Cardiac fibroblast (primary cell): ENCODE data around the gene PRSS21.
A peak's percentile ranks its signal among the peaks of the same experiment; 100 is the strongest.

Source experiments
- DNase-seq, 2 donors: peaks; one replicate each; pipeline versions ENCODE4 v3.0.0 to v3.0.0-alpha.2; 2010; ENCODE audit warnings: low read depth in 2 of 2
- H3K4me3 ChIP-seq, 2 donors: replicated peaks in 1 of 2; 1 replicate in 1 of 2; 2 replicates in 1 of 2; pipeline ENCODE4 v1.5.1; 2011; ENCODE audit warnings: low read depth in 2 of 2, low read length in 2 of 2, mild to moderate bottlenecking in 2 of 2, moderate library complexity in 1 of 2
- CTCF ChIP-seq: IDR thresholded peaks from one replicate; pipeline ENCODE4 v1.5.1; 2011; ENCODE audit warnings: low read depth, mild to moderate bottlenecking, low read length, inconsistent platforms

The PRSS21 gene

GRCh38 chr16:2771496-2772402, 45.3 kb upstream of the PRSS21 start:
- DNase-seq, result no peak
- TF ChIP-seq CTCF, result no peak
- H3K4me3 ChIP-seq, result no peak overlapping the region

- peak in 1 of 2 donors; percentile 52 for DNase-seq
- no peak for TF ChIP-seq CTCF
- no peak overlapping the region for H3K4me3 ChIP-seq
These were observed 43.7 kb upstream of the PRSS21 start for GRCh38 chr16:2773188-2773968.

DNA sequence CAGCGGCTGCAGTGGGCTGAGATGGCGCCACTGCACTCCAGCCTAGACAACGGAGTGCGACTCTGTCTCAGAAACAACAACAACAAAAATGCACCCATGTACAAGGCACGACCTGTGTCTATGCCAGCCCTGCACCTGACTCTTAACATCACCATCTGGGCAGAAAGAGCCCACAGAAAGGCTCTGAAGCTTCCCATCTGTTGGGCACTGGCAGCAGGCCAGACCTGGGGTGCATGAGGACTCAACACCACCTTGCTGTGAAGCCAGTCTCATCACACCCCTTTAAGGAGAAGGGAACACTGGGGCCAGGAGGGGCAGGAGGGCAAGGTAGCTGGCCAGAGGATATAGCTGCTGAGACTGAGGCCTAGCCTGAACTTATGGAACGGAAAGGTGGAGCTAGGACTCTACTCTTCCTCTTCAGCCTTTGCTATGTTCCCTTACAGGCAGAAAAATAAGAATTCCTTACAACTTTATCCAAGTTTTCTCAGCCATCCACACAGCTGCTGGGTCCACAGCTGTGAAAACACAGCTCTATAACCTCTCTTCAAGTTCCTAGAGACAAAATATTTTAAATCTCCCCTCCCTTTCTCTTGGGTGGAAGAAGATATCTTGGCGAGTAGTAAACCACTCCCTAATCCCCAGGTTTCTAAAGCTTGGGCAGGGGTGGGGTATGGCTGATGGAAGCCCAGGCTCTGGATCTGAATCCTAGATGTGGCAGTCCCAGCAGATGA, 42.7 kb upstream of the PRSS21 start:
- TF ChIP-seq CTCF, result no peak
- no peak overlapping the region for H3K4me3 ChIP-seq
- DNase-seq, result no peak

- DNase-seq, result no peak
- H3K4me3 ChIP-seq, result no peak overlapping the region
- TF ChIP-seq CTCF, result no peak
These were observed 41.8 kb upstream of the PRSS21 start for GRCh38 chr16:2775131-2775716.

- TF ChIP-seq CTCF, result no peak
- no peak for DNase-seq
These were observed 41.1 kb upstream of the PRSS21 start for GRCh38 chr16:2775765-2776499.

More at GRCh38 chr16:2775765-2776499, 41.1 kb upstream of the PRSS21 start:
- H3K4me3 ChIP-seq, result peak overlapping the region; percentile 88 to 95
